MCF 10A (cell line): ENCODE data around the gene GDPD2. TPM values are rescaled to one million over a fixed set of nuclear protein-coding genes. Genes with fewer than 3 reads are reported as not detected.

Source experiments
- BruUV-seq: library from RNA; stranded (reverse); fragments of 400-500 nt; replicated peaks from 2 replicates; lab custom pipeline; 2021; lab: Mats Ljungman, UMichigan
- CTCF ChIA-PET: fragments of 300-600 bp; sonication (Branson Sonifier 250); formaldehyde crosslinking; extraction: SDS; loops from one replicate; lab custom pipeline; 2021; ENCODE audit warnings: antibody characterized with exemption, inconsistent platforms; lab: Yijun Ruan, JAX
- POLR2A ChIA-PET: fragments of 300-600, 350-650 bp; sonication (Branson Sonifier 250); formaldehyde crosslinking; extraction: SDS; loops from one replicate; lab custom pipeline; 2020; ENCODE audit warnings: antibody characterized with exemption, inconsistent platforms; lab: Yijun Ruan, JAX
- DNase-seq: peaks from one replicate; pipeline ENCODE4 v3.0.0-alpha.2; 2018; ENCODE audit not compliant: unreplicated experiment
- H3K27ac Mint-ChIP-seq: one replicate; pipeline ENCODE4 v1.8.0; 2022; ENCODE audit warnings: mild to moderate bottlenecking, low read depth, mixed read lengths; ENCODE audit not compliant: unreplicated experiment
- H3K27me3 Mint-ChIP-seq: one replicate; pipeline ENCODE4 v1.8.0; 2022; ENCODE audit warnings: mixed read lengths; ENCODE audit not compliant: insufficient read depth, unreplicated experiment
- H3K36me3 Mint-ChIP-seq: one replicate; pipeline ENCODE4 v1.8.0; 2022; ENCODE audit warnings: mild to moderate bottlenecking, moderate library complexity, mixed read lengths; ENCODE audit not compliant: insufficient read depth, unreplicated experiment
- H3K4me1 Mint-ChIP-seq: one replicate; pipeline ENCODE4 v1.8.0; 2022; ENCODE audit warnings: mixed read lengths; ENCODE audit not compliant: insufficient read depth, unreplicated experiment
- H3K4me3 Mint-ChIP-seq: one replicate; pipeline ENCODE4 v1.8.0; 2022; ENCODE audit warnings: mild to moderate bottlenecking, moderate library complexity, mixed read lengths; ENCODE audit not compliant: unreplicated experiment
- H3K9me3 Mint-ChIP-seq: one replicate; pipeline ENCODE4 v1.8.0; 2022; ENCODE audit warnings: mixed read lengths; ENCODE audit not compliant: unreplicated experiment
- CTCF ChIP-seq: fragments of 200-600 bp; IDR thresholded peaks from one replicate; pipeline ENCODE4 v1.8.0; 2022; ENCODE audit warnings: antibody characterized with exemption, mild to moderate bottlenecking; ENCODE audit not compliant: unreplicated experiment
- intact Hi-C: fragments of 100-400 bp; cut with micrococcal nuclease; formaldehyde crosslinking; loops from 2 replicates; pipeline ENCODE4 v1.14.1; 2022
- total RNA-seq: library from RNA; stranded (reverse); gene quantifications from 2 replicates; pipeline ENCODE4 v1.2.3, GENCODE V29; 2022

The GDPD2 gene
- total RNA-seq, 1 experiment from 2014 or later: not detected

DNA sequence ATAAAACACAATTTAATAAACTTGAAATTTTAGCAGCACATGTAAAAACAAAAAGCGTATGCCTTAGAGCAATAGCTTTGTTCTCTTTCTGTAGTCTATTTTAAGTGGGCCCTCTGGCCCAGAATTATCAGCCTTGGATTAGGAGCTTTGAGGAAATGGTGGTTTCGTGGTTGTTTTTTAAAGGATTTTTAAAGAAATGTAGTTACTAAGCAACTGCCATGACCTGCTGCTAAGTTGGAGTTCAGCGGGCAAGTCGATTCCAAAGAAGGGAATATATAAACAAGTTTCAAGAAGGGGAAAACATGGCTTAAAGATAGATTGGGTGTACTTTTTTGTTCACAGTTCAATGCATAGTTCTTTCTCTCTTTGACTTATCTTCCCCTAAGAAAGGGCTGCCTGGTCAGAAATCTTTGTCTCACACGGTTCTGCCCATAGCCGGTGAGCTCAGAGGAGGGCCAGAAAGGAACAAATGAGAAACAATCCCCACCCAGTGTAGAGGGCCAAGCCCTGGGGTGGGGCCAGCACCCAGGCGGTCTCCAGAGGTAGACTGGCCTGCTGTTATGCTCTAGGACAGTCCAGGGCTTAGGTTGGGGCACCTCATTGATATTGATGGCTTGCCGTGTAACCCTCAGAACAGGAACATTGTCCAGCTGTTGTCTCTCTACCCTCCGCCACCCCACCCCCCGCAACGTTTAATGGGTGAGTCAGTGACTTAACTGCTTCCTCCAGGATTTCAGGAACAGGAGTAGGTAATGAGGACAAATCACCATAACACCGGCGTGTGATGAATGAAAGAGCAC lies 54.0 kb downstream of the GDPD2 start:
- Mint-ChIP-seq H3K27ac (peak overlapping the region; percentile 76), H3K9me3 (no peaks in the 10 kb centered on the region), H3K4me3 (peak overlapping the region; percentile 62), H3K36me3 (no peaks in the 10 kb centered on the region), H3K27me3 (peaks cover 59% of the 10 kb centered on the region), H3K4me1 (peaks cover 33% of the 10 kb centered on the region)
- TSS peak; percentile 34 for BruUV-seq
- CTCF ChIA-PET: interaction anchor here (0.6 kb wide), 2 partner anchors 279 to 634 kb away, joined by 3 read pairs; no protein-coding TSS in a partner anchor
- peak; percentile 75 for DNase-seq
- no peak for TF ChIP-seq CTCF
- intact Hi-C loops: no loop called here
- POLR2A ChIA-PET: interaction anchor here (0.8 to 2.4 kb wide), 3 partner anchors 21 to 188 kb away, joined by 3 to 15 read pairs (median 3); partner anchors contain the start of genes KIF4A and PDZD11

- H3K27me3 Mint-ChIP-seq: peaks cover 59% of the 10 kb centered on the region
- no peaks in the 10 kb centered on the region for H3K9me3 Mint-ChIP-seq
- no peak for DNase-seq
- H3K4me3 Mint-ChIP-seq: peak overlapping the region; percentile 62
- CTCF ChIA-PET: interaction anchor here (1.5 kb wide), 1 partner anchor 187 kb away, joined by 5 read pairs; no protein-coding TSS in a partner anchor
- POLR2A ChIA-PET: interaction anchor here (2.4 to 3.1 kb wide), 2 partner anchors 22 kb away, joined by 15 to 18 read pairs; no protein-coding TSS in a partner anchor
- no peaks in the 10 kb centered on the region for H3K36me3 Mint-ChIP-seq
- H3K27ac Mint-ChIP-seq: peak overlapping the region; percentile 76
- intact Hi-C loops: no loop called here
- peaks cover 33% of the 10 kb centered on the region for H3K4me1 Mint-ChIP-seq
- no peak for TF ChIP-seq CTCF
- BruUV-seq: TSS peak; percentile 52
Observed at GRCh38 chrX:70477734-70478075, 54.6 kb downstream of the GDPD2 start.

GRCh38 chrX:70478526-70479245 lies 55.6 kb downstream of the GDPD2 start:
- Mint-ChIP-seq H3K27ac (peak overlapping the region; percentile 76), H3K9me3 (no peaks in the 10 kb centered on the region), H3K4me3 (no peak overlapping the region), H3K4me1 (peaks cover 33% of the 10 kb centered on the region), H3K27me3 (peaks cover 54% of the 10 kb centered on the region), H3K36me3 (no peaks in the 10 kb centered on the region)
- ChIA-PET CTCF (interaction anchor here (0.6 to 1.5 kb wide), 7 partner anchors 14 to 640 kb away, joined by 3 to 5 read pairs (median 3); partner anchors contain the start of gene MED12), POLR2A (interaction anchor here (0.8 to 3.1 kb wide), 4 partner anchors 23 to 76 kb away, joined by 3 to 18 read pairs (median 3); no protein-coding TSS in a partner anchor)
- intact Hi-C loops: no loop called here
- no TSS peak for BruUV-seq
- no peak for DNase-seq
- TF ChIP-seq CTCF: no peak
